Inferior parietal cortex (tissue), 1 donor: Measurements from ENCODE around the gene HES3.

Experiments
- DNase-seq: peaks from one replicate; pipeline ENCODE4 v3.0.0-alpha.2; 2016; ENCODE audit errors: extremely low spot score

The HES3 gene

DNA sequence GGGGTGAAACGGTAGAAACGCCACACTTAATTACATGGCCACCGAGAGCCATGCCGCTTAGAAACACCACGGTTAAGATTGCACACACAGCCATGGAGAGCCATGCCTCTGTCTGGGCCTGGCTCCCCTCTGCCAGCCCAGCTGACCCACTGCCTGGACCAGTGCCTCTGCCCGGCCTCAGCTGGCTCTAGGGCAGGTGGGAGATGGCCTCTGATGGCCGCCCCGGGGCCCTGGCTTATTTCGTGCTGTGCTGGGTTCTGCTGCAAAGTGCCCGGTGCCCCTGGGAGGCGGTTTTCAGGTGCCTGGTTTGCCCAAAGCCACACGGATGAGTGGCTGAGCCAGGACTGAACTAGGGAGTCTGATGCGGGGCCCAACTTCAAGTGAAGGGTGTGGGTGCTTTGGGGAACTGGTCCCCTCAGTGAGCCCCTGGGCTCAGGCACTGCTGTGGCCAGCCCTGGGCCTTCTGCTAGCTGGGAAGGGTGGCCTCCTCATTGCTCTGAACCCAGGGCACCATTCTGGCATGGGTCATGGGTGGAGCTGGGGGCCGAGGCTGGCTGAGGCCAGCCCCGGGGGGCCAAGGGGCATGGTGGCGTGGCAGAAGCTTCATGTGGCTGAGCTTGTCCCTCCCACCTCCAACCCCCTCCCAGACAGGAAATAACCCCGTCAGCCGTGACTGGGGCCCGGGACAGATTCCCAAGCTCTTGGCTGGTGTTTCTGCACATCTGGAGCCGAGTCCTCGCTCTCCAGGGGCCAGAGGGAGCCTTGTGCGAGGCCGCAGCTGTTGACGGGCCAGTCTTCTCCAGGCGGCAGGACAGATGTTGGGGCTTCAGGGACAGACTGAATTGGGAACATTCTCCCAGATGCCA is 18.8 kb downstream of the HES3 start:
- no peak for DNase-seq

DNA sequence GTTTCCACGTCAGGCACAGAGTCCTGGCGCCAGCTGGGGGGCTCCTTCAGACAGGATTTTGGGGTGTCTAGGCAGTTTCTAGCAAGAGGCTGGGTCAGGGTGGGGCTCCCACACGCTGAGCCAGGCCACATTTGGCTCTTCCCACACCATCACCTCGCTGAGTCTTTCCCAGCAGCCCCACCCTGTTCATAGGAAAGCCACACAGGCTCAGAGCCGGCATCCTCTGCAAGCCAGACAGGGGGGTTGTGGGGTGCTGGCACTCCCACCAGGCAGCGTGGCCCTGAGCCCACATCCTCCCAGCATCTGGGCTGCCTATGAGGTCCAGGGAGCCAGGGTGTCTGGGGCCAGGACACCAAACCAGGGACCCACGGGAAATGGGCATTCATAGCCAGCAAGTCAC is 19.7 kb downstream of the HES3 start:
- no peak for DNase-seq

DNA sequence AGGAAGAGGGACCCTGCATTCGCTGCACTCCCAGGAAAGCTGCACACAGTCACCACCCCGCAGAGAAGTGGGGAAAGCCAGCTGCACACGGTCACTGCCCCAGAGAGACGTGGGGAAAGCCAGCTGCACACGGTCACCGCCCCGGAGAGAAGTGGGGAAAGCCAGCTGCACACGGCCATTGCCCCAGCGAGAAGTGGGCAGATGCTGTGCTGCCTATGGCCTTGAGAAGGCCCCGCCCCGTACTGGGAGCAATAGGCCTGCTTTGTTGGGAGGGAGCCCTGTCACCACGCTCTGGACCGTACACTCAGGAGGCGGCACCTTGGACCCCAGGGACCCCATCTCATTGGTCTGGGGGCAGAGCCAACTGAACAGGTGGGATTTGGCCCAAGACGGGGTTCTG is 21.2 kb downstream of the HES3 start:
- no peak for DNase-seq

DNA sequence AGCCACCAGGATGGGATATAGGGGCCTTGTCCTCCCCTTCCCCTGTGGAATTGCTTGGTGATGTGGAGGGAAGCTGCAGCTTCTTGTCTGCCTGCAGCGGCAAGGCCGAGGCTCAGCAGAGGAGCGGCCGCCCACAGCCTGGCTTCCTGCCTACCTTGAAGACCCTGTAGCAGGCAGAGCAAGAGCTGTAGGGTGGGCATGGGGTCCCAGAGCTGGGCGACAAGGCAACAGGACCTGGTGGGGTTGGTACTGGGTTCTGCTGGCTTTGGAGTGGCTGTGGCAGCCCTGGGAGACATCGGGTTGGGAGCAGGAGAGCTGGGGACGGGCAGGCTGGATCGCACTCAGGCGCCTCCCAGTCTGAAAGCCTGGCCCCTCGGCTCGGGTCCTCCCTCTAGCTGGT is 22.7 kb downstream of the HES3 start:
- no peak for DNase-seq

DNA sequence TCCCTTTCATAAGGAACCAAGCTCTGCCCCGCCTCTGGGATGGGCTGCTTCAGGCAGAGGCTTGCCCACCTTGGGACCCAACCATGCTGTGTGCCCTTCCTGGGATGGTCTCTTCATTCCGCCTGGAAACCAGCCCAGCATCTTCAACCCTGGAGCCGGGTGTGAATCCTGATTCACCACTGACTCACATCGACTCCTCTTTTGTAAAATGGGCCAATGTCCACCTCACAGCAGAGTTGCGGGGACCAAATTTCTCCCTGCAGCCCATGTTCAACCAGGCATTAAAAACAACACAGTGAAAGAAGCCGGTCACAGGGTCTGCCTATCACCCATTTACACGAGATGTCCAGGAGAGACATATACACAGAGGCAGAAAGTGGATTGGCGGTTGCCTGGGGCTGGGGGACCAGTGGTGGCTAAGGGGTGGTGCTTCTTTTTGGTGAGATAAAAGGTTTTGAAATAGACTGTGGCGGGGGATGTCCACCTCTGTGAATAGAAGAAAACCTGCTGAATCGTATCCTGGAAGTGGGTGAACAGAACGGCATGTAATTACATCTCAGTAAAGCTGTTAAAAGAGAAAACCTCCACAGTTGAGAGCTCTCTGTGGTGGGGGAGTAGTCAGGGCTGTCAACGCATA is 23.8 kb downstream of the HES3 start:
- no peak for DNase-seq

DNA sequence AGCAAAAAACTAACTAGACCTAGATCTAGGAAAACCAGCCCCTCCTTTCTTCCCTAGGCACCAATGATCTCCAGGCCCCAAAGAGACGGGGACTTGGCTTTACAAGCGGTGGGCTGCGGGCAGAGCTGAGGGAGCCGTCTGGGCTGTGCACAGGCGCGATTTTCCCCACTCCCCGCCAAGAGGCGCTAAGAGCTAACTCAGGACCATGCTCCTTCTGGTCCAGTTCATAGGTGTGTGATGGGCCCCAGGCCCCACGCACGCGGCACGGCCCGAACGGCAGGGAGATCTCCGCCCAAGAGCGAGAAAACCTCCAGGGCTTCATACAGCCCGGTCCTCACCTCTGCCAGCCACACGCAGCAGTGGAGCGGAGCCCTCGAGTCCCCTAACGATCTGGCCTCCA is 24.4 kb downstream of the HES3 start:
- DNase-seq = no peak

DNA sequence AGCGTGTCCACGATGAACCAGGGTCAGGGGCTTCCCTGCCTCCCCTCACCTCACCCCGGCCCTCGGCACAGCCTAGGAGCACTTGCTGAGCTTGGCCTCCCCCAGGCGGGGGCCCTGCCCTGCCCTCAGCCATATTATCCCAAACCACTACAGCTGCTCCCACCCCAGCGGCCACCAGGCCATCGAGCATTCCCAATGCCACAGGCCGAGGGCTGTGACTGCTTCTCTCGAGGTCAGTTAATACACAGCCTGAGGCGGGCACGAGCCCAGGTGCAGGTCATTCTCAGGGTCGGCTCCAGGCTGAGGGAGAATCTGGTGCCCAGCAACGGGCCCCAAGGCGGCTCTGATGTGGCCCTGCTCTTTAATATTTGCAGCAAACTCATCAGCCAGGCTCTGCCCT is 25.3 kb downstream of the HES3 start:
- no peak for DNase-seq

DNA sequence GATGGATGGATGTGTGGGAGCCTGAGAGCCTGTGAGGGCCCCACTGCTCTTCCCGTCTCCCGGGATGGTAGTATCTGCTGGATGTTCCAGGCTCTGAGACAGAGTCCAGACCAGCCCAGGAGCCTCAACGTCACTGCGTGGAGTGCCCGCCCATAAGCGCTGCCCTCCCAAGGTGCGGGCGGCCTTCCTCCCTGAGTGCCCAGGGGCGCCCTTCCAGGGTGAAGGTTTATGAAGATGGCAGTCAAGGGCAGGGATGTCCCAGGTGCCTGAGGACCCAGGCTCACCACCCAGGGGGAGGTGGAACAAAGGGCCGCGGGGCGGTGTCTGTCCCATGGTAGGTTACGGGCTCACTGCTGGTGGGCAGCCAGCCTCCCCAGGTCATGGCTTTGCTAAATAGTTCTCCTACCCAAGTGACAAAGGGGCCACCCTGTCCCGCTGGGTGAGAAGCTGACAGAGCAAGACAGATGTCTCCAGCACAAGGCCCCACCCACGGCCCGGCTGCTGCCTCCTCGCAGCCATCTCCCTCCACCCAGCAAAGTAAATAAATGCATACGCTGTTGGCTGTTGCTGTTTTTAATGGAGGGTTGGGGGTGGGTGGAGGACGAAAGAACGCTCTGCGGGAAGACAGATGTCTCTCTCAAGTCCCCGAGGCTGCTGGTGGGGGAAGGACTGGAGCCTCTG is 25.9 kb downstream of the HES3 start:
- DNase-seq = no peak

DNA sequence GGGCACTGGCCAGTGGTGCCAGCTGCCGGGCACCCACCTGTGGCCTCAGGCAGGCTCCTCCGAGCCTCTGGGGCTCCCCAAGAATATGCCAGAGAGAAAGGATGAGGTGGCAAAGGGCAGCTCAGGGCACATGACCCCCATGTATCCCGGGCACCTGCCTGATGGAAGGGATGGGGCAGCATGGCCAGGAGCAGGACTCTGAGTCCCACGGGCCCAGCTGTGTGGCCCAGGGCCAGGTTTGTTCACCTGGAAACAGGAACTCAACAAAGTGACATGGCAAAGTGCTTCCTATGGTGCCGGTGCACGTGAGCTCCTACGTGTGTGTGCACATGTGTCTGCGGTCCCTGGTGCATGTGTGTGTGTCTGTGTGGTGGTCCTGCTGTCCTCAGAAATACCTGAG is 26.4 kb downstream of the HES3 start:
- DNase-seq = no peak

DNA sequence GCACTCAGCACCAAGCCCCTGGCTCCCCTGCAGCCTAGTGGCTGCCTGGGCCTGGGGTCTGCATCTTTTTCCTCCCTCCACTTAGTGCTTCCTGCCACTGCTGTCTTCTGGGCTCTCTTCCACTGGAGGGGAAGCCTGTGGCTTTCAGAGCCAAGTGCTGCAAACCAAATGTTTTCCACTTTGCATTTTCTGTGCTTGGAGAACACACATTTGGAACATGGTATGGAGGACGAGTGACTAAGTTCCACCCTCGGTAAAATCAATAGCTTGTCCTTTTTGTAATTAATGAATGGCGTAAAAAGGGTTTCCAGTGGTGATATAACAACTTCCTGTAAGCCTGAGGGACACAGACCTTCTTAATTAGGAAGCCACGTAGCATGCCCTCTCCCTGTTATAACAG is 27.0 kb downstream of the HES3 start:
- DNase-seq = no peak

DNA sequence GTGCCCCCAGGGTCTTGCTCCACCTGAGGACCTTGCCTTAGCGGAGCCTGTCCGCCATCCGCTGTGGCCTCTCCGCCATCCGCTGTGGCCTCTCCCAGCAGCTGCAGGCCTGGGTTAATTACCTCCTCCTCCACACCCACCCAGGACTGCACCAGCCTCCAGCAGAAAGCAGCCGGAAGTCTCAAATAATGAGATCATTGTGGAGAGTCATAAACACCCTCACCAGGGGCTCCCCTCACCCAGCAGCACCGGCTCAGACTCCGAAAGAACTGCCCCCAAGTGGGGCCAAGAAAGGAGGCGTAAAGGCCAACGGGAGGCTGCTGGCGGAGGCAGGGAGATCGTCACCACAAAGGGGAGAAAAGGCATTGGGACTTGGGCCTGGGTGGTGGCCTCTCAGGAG is 27.6 kb downstream of the HES3 start:
- no peak for DNase-seq

DNA sequence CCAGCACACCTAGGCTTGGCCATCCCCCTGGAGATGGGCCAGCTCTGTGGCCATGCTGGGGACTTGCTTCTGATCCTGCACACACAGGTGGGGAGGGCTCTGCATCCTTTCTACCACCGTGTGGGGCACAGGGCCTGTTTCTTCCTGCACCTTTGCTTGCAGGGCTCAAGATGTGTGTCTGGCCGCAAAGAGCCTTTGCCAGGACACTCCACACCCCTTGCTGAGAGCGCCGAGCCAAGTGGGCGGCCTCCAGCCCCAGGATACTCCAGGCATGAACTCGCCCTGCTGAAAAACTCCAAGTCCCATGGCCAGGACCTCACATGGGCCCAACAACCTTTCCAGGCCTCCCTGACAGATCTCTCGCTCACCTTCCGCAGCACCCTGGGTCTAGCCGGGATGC is 28.5 kb downstream of the HES3 start:
- no peak for DNase-seq

DNA sequence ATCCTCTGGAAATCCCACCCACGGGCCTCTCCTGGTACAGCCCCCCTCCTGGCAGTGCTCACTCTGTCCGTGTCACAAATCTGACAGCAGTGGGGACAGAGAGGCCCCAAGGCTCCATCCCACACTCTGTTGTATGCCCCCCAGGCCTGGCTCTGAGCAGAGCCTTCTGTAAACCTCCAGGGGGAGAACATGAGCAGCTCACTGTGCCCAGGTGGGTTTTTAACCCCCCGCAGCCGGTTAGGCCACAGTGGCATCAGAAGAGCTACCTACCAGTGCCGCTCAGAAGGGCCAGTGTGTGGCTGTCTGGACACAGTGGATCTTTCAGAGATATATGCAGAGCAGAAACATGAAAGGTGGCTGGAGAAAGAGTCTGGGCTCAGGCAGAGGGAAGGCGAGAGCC is 28.9 kb downstream of the HES3 start:
- DNase-seq = no peak

DNA sequence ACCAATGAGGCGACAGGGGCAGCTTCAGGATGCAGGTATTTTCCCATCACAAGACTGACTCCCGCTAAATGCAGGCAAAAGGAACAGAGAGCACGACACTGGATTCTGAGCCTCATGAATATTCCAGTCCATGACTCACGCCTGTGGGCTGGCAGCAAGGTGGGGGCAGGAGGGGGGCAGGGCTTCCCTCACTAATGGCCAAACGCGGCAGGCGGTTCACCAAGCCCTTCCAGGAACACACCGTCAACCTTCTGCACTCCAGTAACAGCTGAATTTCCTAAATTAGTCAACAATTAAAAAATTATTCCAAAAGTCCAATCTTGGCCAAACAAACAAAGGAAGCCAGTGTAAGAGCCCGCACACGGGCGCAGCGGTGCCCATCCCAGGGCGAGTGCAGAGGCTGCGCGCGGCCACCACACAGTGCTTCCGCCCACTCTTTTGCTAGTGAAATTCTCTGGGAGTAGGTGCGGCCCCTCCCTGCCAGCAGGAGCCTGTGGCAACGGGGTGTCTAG is 29.5 kb downstream of the HES3 start:
- peak; percentile 32 for DNase-seq

DNA sequence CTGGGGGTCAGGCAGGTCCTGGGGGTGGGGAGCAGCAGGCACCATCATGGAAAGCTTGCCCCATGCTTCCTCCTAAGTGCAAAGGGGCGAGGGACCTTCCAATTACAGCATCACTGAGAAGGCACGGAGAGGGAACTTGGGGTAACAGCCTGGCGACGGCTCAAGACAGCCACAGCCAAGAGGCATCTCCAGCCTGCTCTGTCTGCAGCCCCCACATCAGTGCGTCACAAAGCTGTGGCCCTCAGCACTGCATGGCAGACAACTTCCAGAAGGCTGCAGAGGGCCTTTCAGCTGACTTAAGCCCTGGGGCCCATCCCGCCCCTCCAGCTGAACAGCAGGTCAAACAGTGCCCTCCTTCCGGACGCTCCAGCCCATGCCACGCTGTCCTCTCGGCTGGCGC is 30.1 kb downstream of the HES3 start:
- DNase-seq = no peak

DNA sequence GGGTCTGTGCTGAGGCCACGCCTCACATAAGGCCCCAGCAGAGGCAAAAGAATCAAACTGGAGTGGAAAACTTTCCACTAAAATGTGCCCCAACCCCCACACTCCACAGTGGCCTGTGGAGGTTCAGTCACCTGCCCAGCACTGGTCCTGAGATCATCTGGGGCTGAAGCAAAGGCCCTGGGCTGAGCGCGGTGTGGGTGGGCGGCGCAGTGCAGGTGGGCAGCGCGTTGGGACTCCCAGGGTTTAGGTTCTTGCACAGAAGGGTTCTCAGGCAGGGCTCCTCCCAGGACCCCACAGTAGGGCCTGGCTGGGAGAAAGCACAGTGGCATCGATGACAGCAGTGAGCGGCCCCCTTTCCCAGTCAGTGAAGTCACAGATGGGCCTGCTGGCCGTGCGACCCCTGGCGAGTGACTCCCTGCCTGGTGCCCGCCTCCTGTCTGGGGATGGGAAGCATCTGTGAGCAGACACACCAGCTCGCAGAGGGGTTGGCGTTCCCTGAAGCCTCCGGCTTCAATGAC is 30.7 kb downstream of the HES3 start:
- DNase-seq = no peak

DNA sequence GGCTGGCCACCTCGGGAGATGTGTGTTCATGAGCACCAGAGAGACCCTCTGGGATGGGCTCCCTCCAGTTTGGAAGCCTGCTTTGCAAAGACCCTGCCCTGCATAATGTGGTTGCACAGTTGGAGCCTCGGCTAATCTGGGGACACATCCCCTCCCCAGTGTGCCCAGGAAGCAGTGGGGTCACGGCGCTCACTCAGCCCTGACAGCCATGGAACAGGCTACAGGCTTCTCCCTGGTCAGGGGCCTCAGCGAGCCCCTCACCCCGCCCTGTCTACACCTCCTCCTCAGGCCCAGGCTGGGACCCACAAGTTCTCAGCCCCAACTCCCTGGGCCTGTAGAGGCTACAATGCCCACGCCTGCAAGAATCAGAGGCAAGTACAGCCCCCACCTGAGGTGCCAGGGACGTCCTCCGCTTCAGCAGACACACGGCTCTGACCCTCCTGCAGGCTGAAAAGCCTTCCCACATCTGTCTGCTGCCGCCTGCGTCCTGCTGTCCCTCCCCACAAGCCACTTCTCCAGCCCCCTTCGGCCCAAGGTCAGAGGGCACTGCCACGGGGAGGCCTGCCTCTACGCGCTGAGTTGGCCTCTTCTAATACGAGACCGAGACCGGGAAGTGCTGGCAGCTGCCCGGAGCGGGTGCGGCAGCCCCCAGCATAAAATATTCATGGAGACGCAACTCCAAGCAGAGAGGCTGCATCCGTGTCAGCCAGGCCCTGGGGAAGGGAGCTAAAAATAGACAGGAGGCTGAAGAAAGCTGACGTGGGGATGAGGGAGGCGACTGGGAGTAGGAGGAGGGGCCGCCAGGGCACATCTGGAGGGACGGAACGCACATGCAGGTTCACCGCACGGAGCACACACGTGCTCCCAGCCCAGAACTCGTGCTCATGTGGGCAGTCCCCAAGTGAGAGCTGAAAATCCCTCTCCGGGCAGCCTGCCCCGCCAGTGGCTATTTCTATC is 32.1 kb downstream of the HES3 start:
- no peak for DNase-seq

DNA sequence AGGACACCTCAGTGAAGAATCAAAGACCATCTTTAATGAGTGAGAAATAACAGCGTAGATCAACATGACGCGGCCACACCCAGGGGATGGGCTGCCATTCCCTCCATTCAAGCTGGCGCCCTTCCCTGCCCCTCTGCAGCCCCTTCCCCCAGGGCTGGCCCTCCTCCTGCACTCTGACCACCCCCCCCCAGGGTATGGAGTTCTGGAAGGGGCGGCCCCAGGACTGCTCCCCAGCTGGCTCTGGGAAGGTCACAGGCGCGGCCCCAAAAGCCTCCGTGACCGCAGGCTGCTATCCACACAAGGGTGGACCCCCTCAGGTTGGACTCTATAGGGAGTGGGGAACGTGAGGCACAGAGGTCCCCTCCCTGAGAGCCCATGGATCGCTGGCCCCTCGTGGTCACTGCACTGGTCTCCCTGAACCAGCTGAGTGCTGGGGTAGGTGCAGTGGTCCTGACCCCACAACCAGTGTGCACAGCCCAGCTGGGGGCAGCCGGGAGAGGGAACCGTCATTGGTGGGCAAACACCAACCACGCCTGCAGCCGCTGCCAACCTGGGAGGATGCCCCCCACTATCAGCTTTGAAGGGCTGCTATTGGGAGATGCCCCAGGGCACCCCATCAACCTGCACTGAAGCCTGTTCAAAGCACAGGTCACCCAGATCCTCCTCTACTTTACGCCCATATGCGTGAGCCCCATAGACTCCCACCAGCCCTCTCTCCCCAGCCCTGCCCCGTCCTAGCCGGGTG is 33.0 kb downstream of the HES3 start:
- DNase-seq = no peak

DNA sequence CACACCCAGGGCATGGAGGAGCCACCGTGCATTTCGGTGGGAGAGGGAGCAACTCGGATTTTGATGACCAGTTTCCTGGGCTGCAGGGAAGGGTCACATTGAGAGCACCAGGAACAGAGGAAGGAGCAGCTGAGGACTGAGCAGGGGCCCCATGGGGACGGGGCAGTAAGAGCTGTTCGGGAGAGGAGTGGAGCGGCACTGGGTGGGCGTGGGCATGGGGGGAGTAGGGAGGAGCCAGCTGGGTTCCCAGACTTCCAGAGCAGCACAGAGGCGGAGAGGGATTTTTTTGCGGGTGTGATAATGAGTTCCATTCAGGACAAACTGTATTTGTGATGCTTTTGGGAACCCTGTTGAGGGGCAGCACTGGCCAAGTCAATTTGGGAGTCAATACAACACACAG is 34.3 kb downstream of the HES3 start:
- no peak for DNase-seq

DNA sequence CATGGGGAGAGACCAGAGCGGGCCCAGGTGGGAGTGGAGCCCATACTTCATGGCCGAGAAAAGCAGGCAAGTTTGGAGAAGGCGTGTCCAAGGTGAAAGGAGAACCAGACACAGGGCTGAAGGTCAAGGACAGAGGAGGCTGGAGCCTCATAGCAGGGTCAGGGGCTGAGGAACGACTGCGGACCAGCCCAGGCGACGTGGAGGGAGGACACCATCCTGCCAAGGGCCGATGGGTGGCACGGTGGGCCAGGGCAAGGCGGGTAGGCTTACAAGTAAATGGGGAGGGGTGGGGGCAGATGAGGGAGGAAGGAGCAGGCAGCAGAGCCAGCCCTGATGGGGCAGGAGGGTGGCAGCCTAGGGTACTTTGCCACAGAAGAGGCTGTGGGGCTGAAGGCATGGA is 35.1 kb downstream of the HES3 start:
- DNase-seq = no peak
